Epithelial cell of esophagus (primary cell): ENCODE results near the gene AGO4.

ENCODE experiments used
- DNase-seq: peaks from one replicate; pipeline ENCODE4 v3.0.0; 2010; ENCODE audit warnings: low read depth
- H3K4me3 ChIP-seq: 2 replicates; pipeline ENCODE4 v1.5.1; 2011; ENCODE audit warnings: mild to moderate bottlenecking, low read length, control low read depth
- CTCF ChIP-seq: IDR thresholded peaks from 2 replicates; pipeline ENCODE4 v1.5.1; 2011; ENCODE audit warnings: low read depth, mild to moderate bottlenecking, low read length, control low read depth, inconsistent platforms; ENCODE audit not compliant: insufficient read depth; ENCODE audit errors: missing control alignments

Gene AGO4

GRCh38 chr1:35854989-35855700 is 47.3 kb downstream of the AGO4 start:
- no peak overlapping the region for H3K4me3 ChIP-seq
- no peak for DNase-seq
- TF ChIP-seq CTCF: no peak

DNA sequence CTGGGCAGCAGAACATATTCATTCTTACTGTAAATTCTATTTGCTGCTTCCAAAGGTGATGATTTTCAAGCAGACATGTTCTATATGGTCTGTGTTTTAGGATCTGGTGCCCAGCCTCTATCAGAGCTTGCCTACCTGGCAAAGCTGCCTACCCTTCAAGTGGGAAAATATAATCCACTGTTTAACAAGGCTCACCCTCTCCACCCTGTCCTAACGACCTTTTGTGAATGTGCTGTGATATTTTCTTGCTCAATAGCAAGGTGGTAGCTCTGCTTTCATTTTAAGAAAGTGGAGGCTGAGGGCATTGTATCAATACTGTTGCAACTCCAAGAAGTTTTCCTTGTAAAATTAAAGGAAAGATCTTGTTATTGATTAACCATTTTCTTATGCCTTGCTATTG is 49.1 kb downstream of the AGO4 start:
- DNase-seq: no peak
- H3K4me3 ChIP-seq: no peak overlapping the region
- no peak for TF ChIP-seq CTCF

GRCh38 chr1:35857830-35858229 is 50.0 kb downstream of the AGO4 start:
- peak; percentile 32 for DNase-seq
- no peak overlapping the region for H3K4me3 ChIP-seq
- peak; percentile 19 for TF ChIP-seq CTCF

DNA sequence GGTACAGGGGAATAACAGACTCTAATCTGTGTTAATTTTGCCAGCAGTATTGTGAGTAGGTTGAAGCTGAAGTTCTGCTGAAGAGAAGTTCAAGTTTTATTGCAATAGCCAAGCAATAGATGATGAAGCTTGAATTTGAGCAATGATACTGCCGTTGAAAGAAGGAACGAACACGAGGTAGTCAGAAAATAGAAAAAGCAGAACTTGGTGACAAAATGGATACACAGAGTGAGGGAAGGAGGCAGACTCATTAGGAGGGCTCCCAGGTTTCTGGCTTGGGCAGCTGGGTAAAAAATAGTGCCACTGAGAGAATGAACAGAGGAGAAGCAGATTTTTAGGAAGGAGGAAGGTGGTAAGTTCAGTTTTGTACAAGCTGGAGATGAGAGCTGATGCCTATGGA is 52.9 kb downstream of the AGO4 start:
- DNase-seq: no peak
- H3K4me3 ChIP-seq: no peak overlapping the region
- TF ChIP-seq CTCF: no peak

DNA sequence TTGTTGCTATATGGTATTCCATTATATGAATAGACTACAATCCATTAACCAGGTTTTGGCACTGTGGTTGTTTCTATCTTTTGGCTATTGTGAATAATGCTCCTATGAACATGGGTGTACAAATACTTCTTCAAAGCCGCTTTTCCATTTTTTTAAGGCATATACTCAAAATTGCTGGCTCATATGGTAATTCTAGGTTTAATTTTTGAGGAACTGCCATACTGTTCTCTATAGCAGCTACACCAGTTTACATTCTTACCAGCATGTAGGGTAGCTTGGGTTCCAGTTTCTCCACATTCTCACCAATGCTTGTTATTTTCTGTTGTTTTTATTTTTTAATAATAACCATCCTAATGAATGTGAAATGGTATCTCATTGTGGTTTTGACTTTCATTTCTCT is 55.3 kb downstream of the AGO4 start:
- H3K4me3 ChIP-seq: no peak overlapping the region
- no peak for DNase-seq
- no peak for TF ChIP-seq CTCF

GRCh38 chr1:35863881-35864625 is 56.2 kb downstream of the AGO4 start:
- H3K4me3 ChIP-seq: no peak overlapping the region
- DNase-seq: no peak
- TF ChIP-seq CTCF: no peak
